Fibroblast of lung (primary cell): Measurements from ENCODE around the gene CDKAL1.

Experiments used
- CTCF ChIP-seq, 2 donors: IDR thresholded peaks in 1 of 2; conservative IDR thresholded peaks in 1 of 2; 1 replicate in 1 of 2; 2 replicates in 1 of 2; pipeline ENCODE4 v1.5.1; 2011 to 2012; ENCODE audit warnings: low read length in 2 of 2, control low read depth in 1 of 2, inconsistent platforms in 1 of 2, low read depth in 1 of 2, mild to moderate bottlenecking in 1 of 2
- EZH2 ChIP-seq: IDR thresholded peaks from 2 replicates; pipeline ENCODE4 v1.5.1; 2012; ENCODE audit warnings: low read length, control low read depth, mild to moderate bottlenecking; ENCODE audit errors: missing control alignments

GRCh38 chr6:21225912-21226311, 691.7 kb downstream of the CDKAL1 start:
- TF ChIP-seq CTCF (conservative IDR thresholded peaks at IDR 0.05 in 1 of 2, IDR thresholded peaks at IDR 0.05 in 1 of 2; ENCODE audit: low read depth in 1 of 2, low read length in 2 of 2) (no peak), EZH2 (no peak)
